SKM-1 treated with dmso at 0.1 percent for 144 hours (cell line): ENCODE results near the gene XYLT2.
"Not testable (repeated sequence)": the region's sequence is repeated elsewhere in the genome, so short reads cannot be mapped to it uniquely, and the experiment has no call there.

Experiments used
- DNase-seq: peaks from one replicate; lab custom pipeline; 2025; ENCODE audit not compliant: unreplicated experiment; lab: John Stamatoyannopoulos, UW

XYLT2 gene

DNA sequence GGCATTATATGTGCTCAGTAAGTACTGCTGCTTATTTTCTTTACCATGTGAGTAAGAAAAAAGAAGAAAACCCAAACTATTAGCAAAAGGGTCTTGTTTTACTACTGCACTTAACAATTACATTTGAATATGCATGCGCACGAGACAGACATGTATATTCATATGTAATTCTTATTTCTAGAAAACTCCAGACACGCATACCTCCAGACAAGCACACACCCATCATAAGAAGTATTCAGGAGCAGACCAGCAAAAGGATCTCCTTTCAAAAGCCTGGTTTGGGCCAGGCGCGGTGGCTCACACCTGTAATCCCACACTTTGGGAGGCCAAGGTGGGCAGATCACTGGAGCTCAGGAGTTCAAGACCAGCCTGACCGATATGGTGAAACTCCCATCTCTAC lies 43.6 kb downstream of the XYLT2 start:
- DNase-seq: no peak

DNA sequence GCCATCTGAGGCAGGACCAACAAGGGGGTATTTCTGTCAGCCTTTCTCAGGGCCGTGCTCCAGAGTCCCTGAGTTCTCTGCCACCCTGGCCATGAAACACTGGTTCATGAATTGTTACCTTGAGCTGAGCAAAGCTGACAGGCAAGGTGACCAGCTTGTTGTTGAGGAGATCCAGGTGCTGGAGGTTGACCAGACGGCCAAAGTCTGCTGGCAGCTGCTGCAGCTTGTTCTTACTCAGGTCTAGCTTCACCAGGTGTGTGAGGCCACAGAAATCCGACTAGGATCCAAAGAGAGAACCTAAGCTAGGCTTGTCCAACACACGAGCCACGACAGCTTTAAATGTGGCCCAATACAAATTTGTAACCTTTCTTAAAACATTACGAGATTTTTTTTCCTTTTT lies 46.7 kb downstream of the XYLT2 start:
- DNase-seq: no peak

DNA sequence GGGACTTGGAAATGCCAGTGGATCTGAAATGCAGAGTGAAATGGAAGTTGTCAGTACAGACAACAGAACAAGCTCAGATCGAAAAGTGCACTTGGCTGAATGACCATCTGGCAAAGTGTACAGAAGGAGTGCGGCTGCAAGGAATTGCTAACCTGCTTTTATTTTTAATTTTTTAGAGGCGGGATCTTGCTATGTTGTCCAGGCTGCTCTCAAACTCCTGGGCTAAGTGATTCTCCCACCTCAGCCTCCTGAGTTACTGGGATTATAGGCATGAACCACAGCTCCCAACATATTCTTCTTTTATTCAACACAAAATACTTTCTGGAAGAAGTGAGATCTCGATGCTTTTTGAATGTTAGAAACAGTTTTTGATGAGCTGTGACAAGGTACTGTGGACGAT lies 47.8 kb downstream of the XYLT2 start:
- DNase-seq: no peak

DNA sequence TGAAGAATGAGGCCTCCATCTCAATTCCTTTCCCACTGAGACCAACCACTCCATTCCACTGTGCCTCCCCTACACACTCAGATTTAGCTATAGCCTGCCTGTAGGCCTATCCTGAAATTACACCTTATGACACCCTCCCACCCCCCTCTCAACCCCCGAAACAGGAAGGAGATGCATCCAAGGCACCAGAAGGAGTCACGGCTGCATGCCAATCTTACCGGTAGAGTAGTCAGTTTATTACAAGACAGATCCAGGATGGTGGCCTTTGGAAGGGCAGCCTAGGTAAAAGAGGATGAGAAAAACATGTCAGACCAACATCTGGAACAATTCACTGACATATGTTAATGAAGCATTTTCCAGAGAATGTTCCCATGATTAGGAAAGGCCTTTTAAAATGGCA lies 48.8 kb downstream of the XYLT2 start:
- DNase-seq: no peak

DNA sequence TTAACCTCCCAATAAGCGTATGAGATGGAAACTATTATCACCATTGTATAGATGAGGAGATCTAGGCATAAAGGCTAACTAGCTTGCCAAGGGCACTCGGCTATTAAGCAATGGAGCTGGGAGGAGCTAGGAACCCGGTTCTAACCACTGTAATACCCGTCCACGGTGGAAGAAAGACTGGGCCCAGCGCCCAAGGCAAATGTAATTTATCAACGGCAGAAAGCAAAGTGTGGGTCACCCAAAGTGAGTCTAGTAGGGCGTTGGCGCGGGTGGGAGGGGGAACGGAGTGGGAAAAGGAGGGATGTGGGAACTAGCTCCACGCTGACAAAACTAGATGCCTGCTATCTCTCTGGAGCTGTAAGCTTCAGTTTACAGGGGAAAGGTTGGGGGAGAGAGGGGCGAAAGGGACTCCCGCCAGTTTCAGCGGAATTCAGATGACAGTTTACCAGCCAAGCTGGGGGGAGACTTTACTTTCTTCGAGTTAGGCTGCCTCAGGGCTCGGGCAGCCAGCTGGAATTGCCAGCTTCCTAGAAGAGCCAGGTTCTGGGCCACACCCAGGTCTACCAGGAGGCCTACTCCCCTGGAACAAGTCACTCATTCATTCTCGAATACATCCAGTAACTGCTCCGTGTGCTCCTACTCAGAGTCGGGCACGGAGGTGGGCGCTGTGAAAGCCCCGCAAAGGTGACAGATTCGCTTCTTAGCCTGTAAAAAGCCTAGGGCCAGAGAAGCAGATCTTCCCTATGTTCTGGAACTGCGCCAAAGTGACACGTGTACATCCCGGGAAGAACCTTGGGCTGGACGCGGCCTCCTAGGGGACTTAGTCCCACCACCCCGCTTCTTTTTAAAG lies 50.6 kb downstream of the XYLT2 start:
- peak; percentile 29 for DNase-seq

DNA sequence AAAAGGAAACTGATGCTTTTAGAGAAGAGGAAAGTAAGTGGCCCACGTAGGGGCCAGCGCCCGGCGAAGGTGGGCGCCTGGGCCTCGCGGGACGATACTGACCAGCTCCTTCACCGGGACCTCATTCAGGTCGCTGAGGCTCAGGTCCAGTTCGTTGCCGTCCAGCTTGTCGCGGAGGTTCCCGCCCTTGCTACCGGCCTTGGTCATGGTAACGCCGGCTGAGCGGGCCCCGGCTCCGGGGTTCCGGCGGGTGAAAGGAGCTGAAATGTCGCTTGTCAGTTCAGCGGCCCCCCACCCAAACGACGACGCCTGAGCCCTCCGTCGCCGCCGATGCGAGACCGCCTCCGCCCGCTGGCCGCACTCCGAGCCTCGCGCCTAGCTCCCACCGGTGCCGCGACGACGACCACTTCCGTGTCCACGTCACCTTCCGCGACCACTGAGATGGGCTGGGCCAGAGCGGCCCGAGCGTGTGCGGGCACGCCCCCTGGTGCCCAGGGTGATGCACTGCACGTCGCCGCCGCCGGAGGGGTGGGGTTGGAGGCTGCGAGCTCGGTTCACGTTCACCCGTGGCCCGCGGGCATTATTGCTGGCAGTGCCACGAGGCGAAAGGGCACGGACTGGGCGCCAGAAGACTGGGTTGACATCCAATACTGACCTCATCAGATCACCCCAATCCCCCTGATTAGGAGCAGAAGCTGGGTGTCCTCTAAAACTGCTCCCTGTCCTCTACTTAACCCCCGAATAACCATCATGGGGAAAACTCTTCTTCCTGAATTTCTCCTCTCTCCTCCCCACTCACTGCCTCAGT lies 51.4 kb downstream of the XYLT2 start, which contains the start of gene LRRC59:
LRRC59 (minus strand) TSS at position 413 of the 808 bp plus-strand sequence; CDS start at position 207, 206 bp downstream.
- DNase-seq: peak; percentile 68

DNA sequence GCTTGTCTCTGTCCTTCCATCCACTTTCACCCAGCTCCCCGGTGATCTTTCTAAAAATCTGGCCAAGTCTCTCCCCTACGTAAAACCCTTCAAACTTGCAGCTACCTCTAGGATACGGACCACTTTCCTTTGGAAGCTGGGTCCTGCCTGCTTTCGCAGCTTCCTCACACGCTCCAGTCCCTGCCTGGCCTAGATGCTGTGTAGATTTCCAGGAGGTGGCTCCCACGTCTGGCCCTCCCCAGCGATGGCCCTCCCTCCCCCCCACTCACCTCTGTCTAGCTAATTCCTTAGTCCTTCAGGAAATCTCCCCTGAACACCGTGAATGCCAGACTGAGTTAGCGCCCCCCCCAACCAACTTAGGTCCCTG lies 52.0 kb downstream of the XYLT2 start:
- no peak for DNase-seq

DNA sequence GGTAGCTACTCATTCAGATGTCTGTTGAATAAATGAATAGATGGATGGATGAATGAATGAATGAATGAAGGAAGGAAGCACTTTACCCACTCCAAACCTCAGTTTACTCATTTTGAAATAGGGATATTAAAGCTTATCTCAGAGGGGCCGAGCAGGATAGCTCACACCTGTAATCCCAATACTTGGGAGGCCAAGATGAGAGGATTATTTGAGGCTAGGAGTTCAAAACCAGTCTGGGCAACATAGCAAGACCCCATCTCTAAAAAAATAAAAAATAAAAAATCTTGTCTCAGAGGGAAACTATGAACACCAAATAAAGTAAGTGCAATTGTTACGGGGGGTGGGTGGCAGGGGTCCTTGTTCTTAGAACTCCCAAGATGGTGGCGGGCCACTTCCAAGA lies 52.7 kb downstream of the XYLT2 start:
- DNase-seq: not testable (repeated sequence)

DNA sequence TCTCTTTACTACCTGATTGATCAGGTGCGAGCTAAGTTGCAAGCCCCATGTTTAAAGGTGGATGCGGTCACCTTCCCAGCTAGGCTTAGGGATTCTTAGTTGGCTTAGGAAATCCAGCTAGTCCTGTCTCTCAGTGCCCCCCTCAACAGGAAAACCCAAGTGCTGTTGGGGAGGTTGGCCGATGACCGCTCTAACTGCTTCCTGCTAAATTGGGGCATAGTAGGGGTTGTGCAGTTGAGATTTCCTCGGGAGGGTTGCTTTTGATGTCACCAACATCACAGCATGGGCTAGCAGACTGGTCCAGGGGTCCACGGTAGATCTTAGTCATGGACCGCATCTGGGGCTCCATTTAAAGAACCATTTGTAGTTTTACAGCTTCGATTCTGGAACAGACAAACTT lies 53.7 kb downstream of the XYLT2 start:
- DNase-seq: not testable (repeated sequence)

DNA sequence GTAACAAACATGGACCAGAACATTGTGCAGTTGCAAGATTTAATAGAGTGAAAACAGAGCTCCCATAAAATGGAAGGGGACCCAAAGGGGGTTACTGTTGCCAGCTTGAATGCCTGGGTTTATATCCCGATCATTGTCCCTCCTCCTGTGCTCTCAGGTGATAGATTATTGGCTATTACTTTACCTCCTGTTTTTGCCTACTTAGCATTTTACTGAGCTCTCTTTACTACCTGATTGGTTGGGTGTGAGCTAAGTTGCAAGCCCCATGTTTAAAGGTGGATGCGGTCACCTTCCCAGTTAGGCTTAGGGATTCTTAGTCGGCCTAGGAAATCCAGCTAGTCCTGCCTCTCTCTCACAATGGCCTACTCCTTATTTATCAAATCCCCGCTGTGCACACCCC lies 59.4 kb downstream of the XYLT2 start:
- not testable (repeated sequence) for DNase-seq

DNA sequence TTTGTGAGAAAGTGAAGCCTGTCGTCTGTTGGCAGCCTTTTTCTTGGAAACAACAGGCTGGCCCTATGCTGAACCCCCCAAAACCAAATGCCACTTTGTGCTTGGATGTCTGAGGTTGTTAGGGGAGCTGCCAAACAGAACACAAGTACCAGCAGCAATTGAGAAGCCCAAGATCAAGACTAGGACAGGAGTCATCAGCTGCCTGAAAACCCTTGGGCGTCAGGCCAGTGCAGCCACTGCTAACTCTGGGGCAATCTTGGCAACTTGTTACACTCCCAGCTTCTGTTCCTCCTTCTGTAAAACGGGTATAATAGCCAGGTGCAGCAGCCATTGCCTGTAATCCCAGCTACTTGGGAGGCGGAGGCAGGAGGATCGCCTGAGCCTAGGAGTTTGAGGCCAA lies 60.7 kb downstream of the XYLT2 start:
- DNase-seq: no peak

DNA sequence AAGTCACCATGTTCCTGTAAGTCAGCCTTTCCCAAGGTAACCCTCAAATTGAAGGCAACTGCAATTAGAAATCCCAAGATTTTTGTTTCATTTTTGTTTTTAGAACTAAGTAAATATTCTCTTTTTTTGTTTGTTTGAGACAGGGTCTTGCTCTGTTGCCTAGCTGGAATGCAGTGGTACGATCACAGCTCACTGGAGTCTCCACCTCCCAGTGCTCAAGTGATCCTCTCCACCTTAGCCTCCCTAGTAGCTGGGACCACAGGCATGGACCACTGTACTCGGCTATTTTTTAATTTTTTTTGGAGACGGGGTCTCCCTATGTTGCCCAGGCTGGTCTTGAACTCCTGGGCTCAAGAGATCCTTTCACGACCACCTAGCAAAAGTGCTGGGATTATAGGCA lies 62.0 kb downstream of the XYLT2 start:
- DNase-seq: no peak
